K562 (cell line): Measurements from ENCODE around the gene ADAM15. TPM values are rescaled to one million over a fixed set of nuclear protein-coding genes. Genes with fewer than 3 reads are reported as not detected.

Source experiments
- ARID4B ChIP-seq: sonication (generic); formaldehyde crosslinking; IDR thresholded peaks from 2 replicates; pipeline ENCODE4 v1.8.0; 2022; ENCODE audit warnings: mild to moderate bottlenecking, missing genetic modification reagents
- CBX2 ChIP-seq: fragments of 200-600 bp; sonication (generic); IDR thresholded peaks from one replicate; pipeline ENCODE4 v1.6.1; 2012; ENCODE audit warnings: mild to moderate bottlenecking, low read length, inconsistent platforms; ENCODE audit not compliant: insufficient read depth, poor library complexity, severe bottlenecking
- DIDO1 ChIP-seq: fragments of 450-650 bp; IDR thresholded peaks from 2 replicates; pipeline ENCODE4 v1.6.1; 2016; ENCODE audit warnings: low read depth, missing biosample characterization, missing genetic modification characterization
- MEF2D ChIP-seq: conservative IDR thresholded peaks from 2 replicates; pipeline ENCODE4 v1.6.1; 2016; ENCODE audit warnings: low read depth, missing genetic modification characterization, missing compliant biosample characterization
- NBN ChIP-seq: fragments of 450-650 bp; IDR thresholded peaks from 2 replicates; pipeline ENCODE4 v1.6.1; 2016; ENCODE audit warnings: low read depth, mild to moderate bottlenecking
- PHB ChIP-seq: fragments of 250-450 bp; sonication (Bioruptor Pico); IDR thresholded peaks from 2 replicates; pipeline ENCODE4 v1.5.0; 2021
- PHF8 ChIP-seq: fragments of 200-600 bp; sonication (generic); IDR thresholded peaks from 2 replicates; pipeline ENCODE4 v1.6.1; 2012; ENCODE audit warnings: mixed run types, mild to moderate bottlenecking, inconsistent platforms, low read length, moderate library complexity, borderline replicate concordance
- PRMT5 ChIP-seq: sonication (generic); formaldehyde crosslinking; IDR thresholded peaks from 2 replicates; pipeline ENCODE4 v1.5.0; 2020; ENCODE audit warnings: missing genetic modification reagents
- SOX6 ChIP-seq: fragments of 450-650 bp; IDR thresholded peaks from 2 replicates; pipeline ENCODE4 v1.6.1; 2014; ENCODE audit warnings: mild to moderate bottlenecking
- SREBF2 ChIP-seq: sonication (generic); formaldehyde crosslinking; IDR thresholded peaks from 2 replicates; pipeline ENCODE4 v1.4.0; 2020; ENCODE audit warnings: mild to moderate bottlenecking, missing genetic modification reagents
- ZBTB1 ChIP-seq: sonication (generic); formaldehyde crosslinking; IDR thresholded peaks from 2 replicates; pipeline ENCODE4 v1.8.1; 2023; ENCODE audit warnings: missing genetic modification reagents, low read depth, mild to moderate bottlenecking, borderline replicate concordance
- ZBTB7A ChIP-seq: IDR thresholded peaks from 2 replicates; pipeline ENCODE4 v1.6.1; 2011; ENCODE audit warnings: low read depth, mild to moderate bottlenecking, low read length, moderate library complexity, borderline replicate concordance; ENCODE audit not compliant: control insufficient read depth
- ZNF551 ChIP-seq: fragments of 250-450 bp; sonication (Bioruptor Pico); IDR thresholded peaks from 2 replicates; pipeline ENCODE4 v1.5.0; 2021; ENCODE audit warnings: mild to moderate bottlenecking, moderate library complexity
- polyA plus RNA-seq, 8 experiments: library from polyadenylated mRNA; depleted of rRNA in 4 of 8; stranded (reverse) in 5 of 8; unstranded in 3 of 8; fragments of >200 nt; fragmentation: Nextera tagmentation in 2 of 8; fragmentation: Illumina TruSeq in 1 of 8; extraction: Ambion mirVana in 2 of 8; extraction: Trizol in 1 of 8; gene quantifications; 2 replicates each; pipeline versions ENCODE4 v1.2.1 to v1.2.3, GENCODE V29; 2011 to 2014; ENCODE audit warnings: inconsistent platforms in 1 of 8, missing spikeins in 1 of 8
- total RNA-seq, 7 experiments: library from RNA; depleted of rRNA in 6 of 7; stranded (reverse); fragments of >200 nt in 6 of 7; fragmentation: Illumina TruSeq in 2 of 7; extraction: Trizol in 2 of 7; gene quantifications; 2 replicates each; pipeline versions ENCODE4 v1.2.1 to v1.2.3, GENCODE V29; 2011 to 2021; ENCODE audit warnings: low replicate concordance in 1 of 7
- TF ChIP-seq, protein P1 (sequence below), 2 experiments: fragments of 450-650 bp; formaldehyde crosslinking in 1 of 2; IDR thresholded peaks; 2 replicates each; pipeline versions ENCODE4 v1.4.0 to v1.6.1; 2014 to 2020; ENCODE audit warnings: mild to moderate bottlenecking in 2 of 2, borderline replicate concordance in 1 of 2, low read depth in 1 of 2

Gene ADAM15
- total and polyA plus RNA-seq, 9 of the 15 experiments (the other 6 are each of a cell fraction or from before 2014, with no cell fraction given) = 0.69 to 72.3 (median 32.8) TPM

DNA sequence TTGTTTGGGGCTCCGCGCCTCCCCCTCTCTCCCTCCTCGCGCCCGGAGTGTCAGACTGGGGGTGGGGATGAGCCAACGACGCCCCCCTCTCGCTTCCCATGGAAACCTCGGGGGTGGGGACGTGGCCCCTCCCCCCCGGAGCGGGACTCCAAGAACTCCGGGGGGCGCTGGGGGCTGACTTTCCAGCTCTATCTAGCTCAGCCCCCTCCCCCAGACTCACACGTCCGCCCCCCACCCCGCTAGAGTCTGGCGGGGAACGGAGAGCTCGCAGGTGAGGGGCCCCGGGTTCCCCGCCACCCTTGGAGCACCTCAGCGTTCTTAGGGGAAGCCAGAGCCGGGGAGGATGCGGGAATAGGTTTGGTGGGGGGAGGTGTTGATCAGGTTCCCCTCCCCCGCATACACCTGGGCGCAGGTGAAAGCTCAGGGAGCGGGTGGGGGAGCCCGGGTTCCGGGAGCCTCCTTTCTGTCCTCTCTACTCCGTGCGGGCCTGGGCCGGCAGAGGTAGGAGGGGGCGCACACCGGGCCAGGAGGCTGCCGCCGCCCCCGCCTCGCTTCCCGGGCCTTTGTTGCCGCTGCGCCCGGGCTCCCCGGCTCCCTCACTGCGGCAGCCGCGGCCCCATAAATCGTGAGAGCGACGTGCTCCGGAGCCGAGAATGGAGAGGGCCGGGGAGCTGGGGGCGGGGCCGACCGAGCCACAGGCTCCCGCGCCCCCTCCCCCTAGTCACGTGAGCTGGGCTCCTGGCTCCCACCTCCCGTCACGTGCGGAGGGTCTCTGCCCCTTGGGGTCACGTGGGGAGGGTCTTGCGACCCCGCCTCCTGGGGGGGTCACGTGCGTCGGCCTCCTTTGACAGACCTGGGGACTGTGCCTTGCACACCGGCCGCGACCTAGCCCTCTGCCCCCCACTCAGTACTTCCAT, 29.5 kb downstream of the ADAM15 start (continued):
- no peak for TF ChIP-seq CBX2
- no peak for TF ChIP-seq MEF2D (tag)
- no peak for TF ChIP-seq ZBTB1 (CRISPR knock-in tag)
- TF ChIP-seq PHF8 = no peak; the same call in 1 of the 2 replicates
- no peak for TF ChIP-seq SREBF2
- TF ChIP-seq, protein P1, sequence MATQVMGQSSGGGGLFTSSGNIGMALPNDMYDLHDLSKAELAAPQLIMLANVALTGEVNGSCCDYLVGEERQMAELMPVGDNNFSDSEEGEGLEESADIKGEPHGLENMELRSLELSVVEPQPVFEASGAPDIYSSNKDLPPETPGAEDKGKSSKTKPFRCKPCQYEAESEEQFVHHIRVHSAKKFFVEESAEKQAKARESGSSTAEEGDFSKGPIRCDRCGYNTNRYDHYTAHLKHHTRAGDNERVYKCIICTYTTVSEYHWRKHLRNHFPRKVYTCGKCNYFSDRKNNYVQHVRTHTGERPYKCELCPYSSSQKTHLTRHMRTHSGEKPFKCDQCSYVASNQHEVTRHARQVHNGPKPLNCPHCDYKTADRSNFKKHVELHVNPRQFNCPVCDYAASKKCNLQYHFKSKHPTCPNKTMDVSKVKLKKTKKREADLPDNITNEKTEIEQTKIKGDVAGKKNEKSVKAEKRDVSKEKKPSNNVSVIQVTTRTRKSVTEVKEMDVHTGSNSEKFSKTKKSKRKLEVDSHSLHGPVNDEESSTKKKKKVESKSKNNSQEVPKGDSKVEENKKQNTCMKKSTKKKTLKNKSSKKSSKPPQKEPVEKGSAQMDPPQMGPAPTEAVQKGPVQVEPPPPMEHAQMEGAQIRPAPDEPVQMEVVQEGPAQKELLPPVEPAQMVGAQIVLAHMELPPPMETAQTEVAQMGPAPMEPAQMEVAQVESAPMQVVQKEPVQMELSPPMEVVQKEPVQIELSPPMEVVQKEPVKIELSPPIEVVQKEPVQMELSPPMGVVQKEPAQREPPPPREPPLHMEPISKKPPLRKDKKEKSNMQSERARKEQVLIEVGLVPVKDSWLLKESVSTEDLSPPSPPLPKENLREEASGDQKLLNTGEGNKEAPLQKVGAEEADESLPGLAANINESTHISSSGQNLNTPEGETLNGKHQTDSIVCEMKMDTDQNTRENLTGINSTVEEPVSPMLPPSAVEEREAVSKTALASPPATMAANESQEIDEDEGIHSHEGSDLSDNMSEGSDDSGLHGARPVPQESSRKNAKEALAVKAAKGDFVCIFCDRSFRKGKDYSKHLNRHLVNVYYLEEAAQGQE (IDR thresholded peaks at IDR 0.05; ENCODE audit: borderline replicate concordance) = peak; percentile 66
- TF ChIP-seq, protein P1 (CRISPR knock-in tag; IDR thresholded peaks at IDR 0.05; ENCODE audit: low read depth) = 0 out of 2 replicates have a peak, but pooled peaks have one; percentile 21
- no peak for TF ChIP-seq SOX6
- no peak for TF ChIP-seq ZNF551 (CRISPR knock-in tag)
- peak; percentile 98 for TF ChIP-seq ZBTB7A
- no peak for TF ChIP-seq PHB (CRISPR knock-in tag)
- TF ChIP-seq PRMT5 = no peak
- no peak for TF ChIP-seq NBN
- 0 out of 2 replicates have a peak, but pooled peaks have one; percentile 30 for TF ChIP-seq ARID4B (CRISPR knock-in tag)
- TF ChIP-seq DIDO1 (tag) = no peak
